Omental fat pad (tissue), 4 donors: ENCODE results near the gene TMPRSS13. TPM values are rescaled to one million over a fixed set of nuclear protein-coding genes. Genes with fewer than 3 reads are reported as not detected.
A peak's percentile ranks its signal among the peaks of the same experiment; 100 is the strongest.

Experiments
- ATAC-seq: fragments of 150-250 bp; one replicate; pipeline ENCODE4 v1.9.1; 2016; ENCODE audit warnings: mild to moderate bottlenecking, moderate library complexity; ENCODE audit not compliant: low FRiP score
- DNase-seq: peaks from one replicate; pipeline ENCODE4 v3.0.0-alpha.2; 2019; ENCODE audit warnings: low spot score
- total RNA-seq, 4 donors: library from RNA; depleted of rRNA; stranded (reverse); fragments of >200 nt; gene quantifications; one replicate each; pipeline ENCODE4 v1.1.0, GENCODE V29; 2016
- TF ChIP-seq, protein P1 (sequence below), 3 donors: fragments of 450-650 bp; IDR thresholded peaks; one replicate each; pipeline ENCODE4 v1.5.1; 2016 to 2017; ENCODE audit warnings: antibody characterized with exemption in 3 of 3, mild to moderate bottlenecking in 3 of 3, moderate library complexity in 2 of 3

TMPRSS13 gene
- total RNA-seq, 4 donors from 2014 or later, result 0.50 TPM; not detected in 3

DNA sequence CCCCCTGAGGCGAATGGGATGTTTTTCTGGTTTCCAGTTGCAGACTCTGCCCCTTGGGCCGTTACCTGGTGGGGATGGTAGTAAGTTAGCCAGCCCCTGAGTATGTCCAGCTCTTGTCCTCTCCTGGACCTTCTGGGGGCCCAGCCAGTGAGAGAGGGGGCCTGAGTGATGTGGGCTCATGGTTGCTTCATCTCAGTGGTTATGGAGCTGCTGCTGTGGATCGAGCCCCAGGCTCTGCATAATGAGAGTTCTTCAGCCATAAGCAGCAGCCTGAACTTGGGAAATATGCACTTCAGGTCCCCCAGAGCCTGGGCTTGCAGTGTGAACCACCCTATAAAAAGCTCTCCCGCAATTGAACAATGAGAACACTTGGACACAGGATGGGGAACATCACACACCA lies 5.9 kb downstream of the TMPRSS13 start:
- ATAC-seq (no peak), DNase-seq (no peak)
- TF ChIP-seq, protein P1, sequence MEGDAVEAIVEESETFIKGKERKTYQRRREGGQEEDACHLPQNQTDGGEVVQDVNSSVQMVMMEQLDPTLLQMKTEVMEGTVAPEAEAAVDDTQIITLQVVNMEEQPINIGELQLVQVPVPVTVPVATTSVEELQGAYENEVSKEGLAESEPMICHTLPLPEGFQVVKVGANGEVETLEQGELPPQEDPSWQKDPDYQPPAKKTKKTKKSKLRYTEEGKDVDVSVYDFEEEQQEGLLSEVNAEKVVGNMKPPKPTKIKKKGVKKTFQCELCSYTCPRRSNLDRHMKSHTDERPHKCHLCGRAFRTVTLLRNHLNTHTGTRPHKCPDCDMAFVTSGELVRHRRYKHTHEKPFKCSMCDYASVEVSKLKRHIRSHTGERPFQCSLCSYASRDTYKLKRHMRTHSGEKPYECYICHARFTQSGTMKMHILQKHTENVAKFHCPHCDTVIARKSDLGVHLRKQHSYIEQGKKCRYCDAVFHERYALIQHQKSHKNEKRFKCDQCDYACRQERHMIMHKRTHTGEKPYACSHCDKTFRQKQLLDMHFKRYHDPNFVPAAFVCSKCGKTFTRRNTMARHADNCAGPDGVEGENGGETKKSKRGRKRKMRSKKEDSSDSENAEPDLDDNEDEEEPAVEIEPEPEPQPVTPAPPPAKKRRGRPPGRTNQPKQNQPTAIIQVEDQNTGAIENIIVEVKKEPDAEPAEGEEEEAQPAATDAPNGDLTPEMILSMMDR (IDR thresholded peaks at IDR 0.05), result no peak

DNA sequence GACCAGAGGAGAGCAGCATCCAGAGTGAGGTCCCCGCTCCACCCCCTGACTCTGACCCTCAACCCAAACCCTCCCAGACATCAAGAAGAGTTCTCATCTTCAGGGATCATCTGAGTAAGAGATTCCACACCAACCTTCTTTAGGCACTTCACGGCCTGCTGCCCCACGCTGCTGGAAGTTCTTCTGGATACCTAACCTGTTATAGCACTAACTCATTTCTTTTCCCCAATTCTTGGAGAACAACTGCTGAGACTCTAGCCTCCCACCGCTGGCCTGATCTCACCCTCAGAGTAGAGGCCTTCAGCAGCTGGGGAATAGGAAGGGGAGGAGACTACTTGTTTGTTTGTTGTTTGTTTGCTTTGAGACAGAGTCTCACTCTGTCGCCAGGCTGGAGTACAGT lies 7.3 kb downstream of the TMPRSS13 start:
- TF ChIP-seq, protein P1 (IDR thresholded peaks at IDR 0.05), result no peak
- DNase-seq (no peak), ATAC-seq (no peak)

DNA sequence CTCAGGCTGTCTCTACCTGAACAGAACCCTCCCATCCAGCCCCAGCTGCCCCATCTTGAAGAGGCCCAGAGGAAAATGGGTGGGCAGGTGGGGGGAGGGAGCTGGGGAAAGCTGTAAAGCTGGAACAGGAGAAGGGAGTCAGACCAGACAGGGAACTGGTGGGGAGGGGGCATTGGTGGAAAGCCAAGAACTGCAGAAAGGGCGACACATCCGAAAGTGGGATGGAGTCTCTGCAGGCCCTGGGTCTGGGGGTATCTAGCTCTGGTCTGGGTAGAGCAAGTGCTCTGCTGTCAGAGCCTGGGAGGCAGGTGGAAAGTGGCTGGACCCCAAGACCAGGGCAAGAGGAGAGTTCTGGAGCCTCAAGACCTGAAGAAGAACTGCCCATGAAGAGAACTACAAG lies 7.7 kb downstream of the TMPRSS13 start:
- TF ChIP-seq, protein P1 (IDR thresholded peaks at IDR 0.05), result no peak
- DNase-seq (no peak), ATAC-seq (no peak)

DNA sequence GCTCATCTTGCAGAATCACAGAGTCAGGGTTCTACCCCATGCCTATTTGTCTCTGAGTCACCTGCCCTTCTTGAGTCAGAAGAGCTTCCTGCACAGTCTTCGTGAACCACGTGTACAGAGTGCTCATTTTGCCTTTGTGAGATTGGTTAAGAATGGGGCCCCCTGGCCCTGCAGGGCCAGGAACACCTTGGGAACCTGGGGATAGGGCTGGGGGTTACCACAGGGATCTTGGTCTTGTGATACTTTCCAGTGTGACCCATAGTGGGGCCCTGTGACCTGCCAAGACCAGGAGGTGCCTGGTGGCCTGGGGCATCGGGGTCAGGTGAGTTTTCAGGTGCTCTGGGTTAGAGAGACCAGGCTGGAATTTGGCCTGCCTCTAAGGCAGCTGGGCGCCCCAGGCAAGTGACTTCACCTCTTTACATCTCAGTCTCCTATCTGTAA lies 9.4 kb downstream of the TMPRSS13 start:
- DNase-seq, result peak; percentile 1

GRCh38 chr11:117919341-117919740 lies 9.9 kb downstream of the TMPRSS13 start:
- ATAC-seq, result no peak
- no peak for DNase-seq
- TF ChIP-seq, protein P1 (IDR thresholded peaks at IDR 0.05), result no peak

More for the DNA sequence above, 9.4 kb downstream of the TMPRSS13 start:
- TF ChIP-seq, protein P1 (IDR thresholded peaks at IDR 0.05), result no peak
- no peak for ATAC-seq

DNA sequence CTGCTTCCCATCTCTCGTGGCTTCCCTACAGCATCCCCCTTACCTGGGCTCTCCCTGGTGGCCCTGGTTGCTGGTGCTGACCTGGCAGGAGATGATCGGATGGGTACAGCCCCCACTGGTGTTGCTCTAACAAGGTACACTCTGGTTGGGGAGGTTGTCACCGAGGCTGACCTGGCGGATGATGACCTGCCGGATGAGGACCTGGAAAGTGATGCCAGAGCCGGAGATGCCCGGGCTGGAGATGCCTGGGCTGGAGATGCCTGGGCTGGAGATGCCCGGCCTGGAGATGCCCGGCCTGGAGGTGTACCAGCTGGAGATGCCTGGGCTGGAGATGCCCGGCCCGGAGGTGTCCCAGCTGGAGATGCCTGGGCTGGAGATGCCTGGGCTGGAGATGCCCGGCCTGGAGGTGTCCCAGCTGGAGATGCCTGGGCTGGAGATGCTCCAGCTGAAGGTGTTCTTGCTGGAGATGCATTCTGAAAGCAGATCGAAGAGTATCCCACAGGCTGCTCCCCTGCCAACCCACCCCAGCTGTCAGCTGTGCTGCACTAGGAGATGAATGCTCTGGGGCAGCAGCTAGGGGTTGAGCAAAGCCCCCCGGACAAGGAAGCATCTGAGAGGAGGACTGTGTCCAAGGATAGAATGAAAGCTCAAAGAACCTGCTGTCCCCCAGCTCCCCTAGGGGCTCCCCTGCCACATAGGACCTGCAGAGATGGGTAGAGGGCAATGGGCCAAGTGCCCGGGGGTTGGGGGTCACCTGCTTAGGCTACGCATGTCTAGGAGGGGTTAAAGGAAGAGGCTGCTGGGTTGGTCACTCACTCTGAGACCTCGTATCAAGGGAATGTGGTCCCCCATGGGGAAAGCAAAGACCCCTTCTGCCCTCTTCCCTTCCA lies 10.6 kb downstream of the TMPRSS13 start:
- no peak for ATAC-seq
- TF ChIP-seq, protein P1 (IDR thresholded peaks at IDR 0.05), result no peak
- peak; percentile 12 for DNase-seq
